Measurements from ENCODE around the gene NBEA. TPM values are rescaled to one million over a fixed set of nuclear protein-coding genes. Genes with fewer than 3 reads are reported as not detected.
"Not testable (repeated sequence)": the region's sequence is repeated elsewhere in the genome, so short reads cannot be mapped to it uniquely, and the experiment has no call there.

NBEA gene
- polyA plus RNA-seq, 4 donors: 16.1 to 18.6 (median 17.2) TPM

- DNase-seq (ENCODE audit: low read depth in 4 of 4, low spot score in 3 of 4): no peak
Measured at GRCh38 chr13:35354882-35355281, 412.8 kb downstream of the NBEA start.

DNA sequence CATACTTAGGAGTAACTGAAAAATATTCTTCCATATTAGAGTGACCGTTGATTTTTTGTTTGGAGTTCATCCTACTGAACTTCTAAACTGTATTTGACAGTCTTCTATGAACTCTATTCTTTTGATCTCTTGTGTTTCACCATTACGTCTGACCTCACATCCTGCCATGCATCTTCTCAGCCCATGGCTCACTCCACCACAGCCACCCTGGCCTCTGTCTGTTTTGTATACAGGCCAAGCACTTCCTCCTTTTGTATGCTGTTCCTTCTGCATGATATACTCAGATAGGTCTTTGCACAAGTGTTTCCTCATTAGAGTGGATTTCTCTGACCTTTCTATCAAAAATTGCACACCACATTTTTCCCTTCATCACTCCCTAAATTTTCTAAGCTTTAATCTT is 414.5 kb downstream of the NBEA start:
- no peak for DNase-seq (ENCODE audit: low read depth in 4 of 4, low spot score in 3 of 4)

GRCh38 chr13:35365883-35366282 is 423.8 kb downstream of the NBEA start:
- no peak for DNase-seq (ENCODE audit: low read depth in 4 of 4, low spot score in 3 of 4)

DNA sequence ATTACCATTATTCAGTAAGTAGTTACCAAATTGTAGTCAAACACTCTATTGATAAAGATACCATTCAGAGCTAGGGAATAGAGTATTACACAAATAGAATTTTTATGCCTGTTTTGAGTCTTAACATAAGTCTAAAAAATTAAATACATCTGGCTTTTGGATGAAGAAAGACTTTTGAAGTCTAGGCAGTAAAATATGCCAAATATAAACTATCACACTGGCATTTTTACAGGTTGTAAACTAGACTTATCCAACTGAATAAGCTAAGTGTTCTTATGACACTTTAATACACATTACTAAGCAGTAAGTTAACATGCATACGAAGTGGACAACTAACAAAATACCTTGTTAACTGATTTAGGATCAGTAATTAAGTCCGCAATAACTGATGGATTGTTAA is 425.5 kb downstream of the NBEA start:
- DNase-seq (ENCODE audit: low read depth in 4 of 4, low spot score in 3 of 4): no peak

- no peak for DNase-seq (ENCODE audit: low read depth in 4 of 4, low spot score in 3 of 4)
Measured at GRCh38 chr13:35378939-35379338, 436.9 kb downstream of the NBEA start.

DNA sequence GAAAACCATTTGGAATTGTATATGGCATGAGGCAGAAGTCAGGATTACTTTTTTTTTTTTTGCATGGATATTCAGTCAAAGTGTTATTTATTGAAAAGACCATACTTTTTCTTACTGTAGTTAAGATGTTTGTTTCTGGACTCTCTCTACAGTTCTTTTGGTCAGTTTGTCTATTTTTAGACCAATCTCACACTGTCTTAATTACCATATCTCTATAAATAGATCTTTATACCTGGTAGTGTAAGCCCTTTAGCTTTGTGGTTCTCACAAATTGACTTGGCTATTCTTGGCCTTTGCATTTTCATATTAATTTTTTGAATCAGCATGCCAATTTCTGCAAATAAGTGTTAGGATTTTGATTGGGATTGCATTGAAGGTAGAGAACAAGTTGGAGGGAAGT is 437.6 kb downstream of the NBEA start:
- no peak for DNase-seq (ENCODE audit: low read depth in 4 of 4, low spot score in 3 of 4)

DNA sequence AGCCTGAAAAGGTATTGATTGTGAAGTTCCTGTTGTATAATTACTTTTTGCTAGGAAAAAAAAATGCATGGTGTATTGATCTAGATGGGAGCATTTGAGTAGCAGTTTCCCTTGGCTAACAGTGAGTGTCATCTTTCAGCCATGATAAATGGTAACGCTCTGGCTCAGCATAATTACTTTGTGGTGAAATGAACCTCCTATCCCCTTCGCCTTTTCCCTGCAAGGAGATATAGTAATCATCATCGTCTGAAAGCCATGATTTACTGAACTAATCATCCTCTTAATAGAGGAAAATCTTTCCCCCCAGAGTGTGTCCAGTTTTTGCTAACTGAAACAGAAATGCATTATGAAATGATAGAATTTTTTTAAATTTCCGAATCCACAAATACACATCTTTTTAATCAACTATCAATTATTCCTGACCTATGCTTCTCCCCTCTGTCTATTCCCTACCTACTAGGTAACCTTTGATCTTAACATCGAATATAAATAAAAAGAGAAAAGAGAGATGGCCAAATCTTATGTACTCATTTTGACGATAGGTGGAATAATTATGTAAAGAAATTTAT is 445.7 kb downstream of the NBEA start:
- DNase-seq (ENCODE audit: low read depth in 4 of 4, low spot score in 3 of 4): no peak

DNA sequence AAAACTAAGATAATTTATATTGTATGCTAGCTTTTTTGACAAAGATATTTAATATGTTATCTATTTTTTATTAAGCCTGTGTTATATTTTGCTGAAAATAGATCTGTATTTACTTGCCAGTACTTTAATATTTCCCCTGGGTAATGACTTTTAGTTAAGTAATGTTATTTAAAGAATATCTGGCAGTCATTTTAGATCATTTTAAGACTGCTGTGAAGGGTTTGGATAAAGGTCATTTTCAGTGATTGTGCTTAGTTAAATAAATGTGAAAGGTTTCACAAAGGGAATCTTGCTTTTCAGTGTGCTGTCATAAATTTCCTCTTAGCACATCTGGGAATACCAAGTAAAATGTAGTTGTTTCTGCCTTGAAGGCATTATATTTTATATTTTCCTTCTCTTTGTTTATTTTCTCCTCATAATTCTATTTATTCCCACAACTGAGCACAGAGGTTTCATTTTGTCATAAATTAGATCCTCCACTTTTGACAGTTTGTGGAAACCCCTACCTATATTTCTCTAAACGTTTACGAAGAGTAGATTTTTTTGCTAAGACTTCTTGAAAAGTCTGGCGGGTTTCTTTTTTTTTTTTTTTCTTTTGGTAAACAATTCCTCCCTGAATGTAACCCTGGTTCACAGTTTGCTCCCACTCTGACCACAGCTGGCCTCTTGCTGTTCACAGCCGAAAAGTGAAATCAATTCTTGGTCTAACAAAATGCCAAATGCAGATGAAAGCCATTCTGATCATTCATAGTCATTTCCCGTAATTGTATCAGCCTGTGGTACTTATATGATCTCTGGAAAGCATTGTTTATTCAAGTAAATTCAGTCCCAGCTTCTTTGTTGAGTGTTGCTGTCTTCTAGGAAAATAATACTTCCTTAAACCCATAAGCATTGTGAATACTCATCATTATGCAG is 446.6 kb downstream of the NBEA start:
- peak in 1 of 4 donors; percentile 24 for DNase-seq (ENCODE audit: low read depth in 4 of 4, low spot score in 3 of 4)

GRCh38 chr13:35389535-35389934 is 447.5 kb downstream of the NBEA start:
- DNase-seq (ENCODE audit: low read depth in 4 of 4, low spot score in 3 of 4): no peak

- DNase-seq (ENCODE audit: low read depth in 4 of 4, low spot score in 3 of 4): no peak
Measured at GRCh38 chr13:35392768-35393167, 450.7 kb downstream of the NBEA start.

DNA sequence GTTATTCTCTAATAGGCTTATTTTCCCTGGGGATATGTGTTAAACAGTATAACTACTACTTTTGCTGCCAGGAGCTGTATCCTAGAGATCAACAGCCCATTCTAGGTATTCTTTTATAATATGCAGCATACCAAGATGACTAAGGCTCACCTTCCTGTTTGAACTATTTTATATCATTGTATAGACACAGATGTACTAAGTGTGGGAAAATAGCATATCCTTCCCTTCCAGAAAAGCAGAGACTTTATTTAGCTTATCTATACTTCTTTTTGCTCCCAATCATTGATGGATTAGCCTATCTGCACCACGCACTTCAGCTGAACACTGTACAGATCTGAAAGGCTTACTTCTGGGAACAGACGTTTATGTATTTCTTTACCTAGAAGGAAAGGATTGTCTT is 451.8 kb downstream of the NBEA start:
- DNase-seq (ENCODE audit: low read depth in 4 of 4, low spot score in 3 of 4): no peak

GRCh38 chr13:35408285-35408684 is 466.2 kb downstream of the NBEA start:
- DNase-seq (ENCODE audit: low read depth in 4 of 4, low spot score in 3 of 4): not testable (repeated sequence)

GRCh38 chr13:35411059-35411744 is 469.1 kb downstream of the NBEA start:
- DNase-seq (ENCODE audit: low read depth in 4 of 4, low spot score in 3 of 4): no peak

GRCh38 chr13:35448465-35448864 is 506.4 kb downstream of the NBEA start:
- DNase-seq (ENCODE audit: low read depth in 4 of 4, low spot score in 3 of 4): peak in 1 of 4 donors; percentile 42

DNA sequence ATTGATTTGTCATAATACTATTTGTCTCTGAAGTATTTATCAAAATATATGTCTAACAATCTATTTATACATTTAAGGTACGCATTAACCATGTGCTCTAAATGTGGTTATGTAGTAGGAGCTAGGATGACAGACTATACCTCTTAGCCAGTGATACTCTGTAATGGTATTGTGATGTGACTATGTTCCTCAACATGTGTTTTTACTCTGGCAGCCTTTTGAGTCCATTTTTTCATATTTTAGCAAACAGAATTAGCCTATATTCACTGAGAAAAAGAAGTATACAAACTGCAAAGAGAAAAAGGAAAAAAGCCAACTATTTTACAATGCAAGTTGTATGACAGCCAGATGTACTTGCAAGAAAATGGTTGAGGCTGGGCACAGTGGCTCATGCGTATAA is 507.8 kb downstream of the NBEA start:
- DNase-seq (ENCODE audit: low read depth in 4 of 4, low spot score in 3 of 4): no peak

DNA sequence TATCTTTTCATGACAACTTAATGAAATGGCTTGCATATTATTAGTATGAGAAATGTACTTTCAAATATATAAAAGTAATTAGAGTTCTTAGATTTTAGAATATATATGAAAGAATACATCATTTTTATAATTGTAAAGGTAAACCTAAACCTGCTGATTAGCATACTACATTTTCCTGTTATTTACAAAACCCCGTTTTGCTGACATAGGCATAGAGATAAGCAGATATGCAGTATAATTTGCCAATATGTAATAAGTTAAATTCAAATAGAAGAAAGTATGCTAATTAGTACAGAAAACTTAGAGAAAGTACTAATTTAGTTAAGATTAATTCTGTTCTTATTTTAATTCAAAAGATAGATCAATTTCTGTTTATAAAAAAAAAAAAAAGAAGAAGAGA is 513.0 kb downstream of the NBEA start:
- no peak for DNase-seq (ENCODE audit: low read depth in 4 of 4, low spot score in 3 of 4)

- DNase-seq (ENCODE audit: low read depth in 4 of 4, low spot score in 3 of 4): no peak
Measured at GRCh38 chr13:35457258-35457657, 515.2 kb downstream of the NBEA start.

DNA sequence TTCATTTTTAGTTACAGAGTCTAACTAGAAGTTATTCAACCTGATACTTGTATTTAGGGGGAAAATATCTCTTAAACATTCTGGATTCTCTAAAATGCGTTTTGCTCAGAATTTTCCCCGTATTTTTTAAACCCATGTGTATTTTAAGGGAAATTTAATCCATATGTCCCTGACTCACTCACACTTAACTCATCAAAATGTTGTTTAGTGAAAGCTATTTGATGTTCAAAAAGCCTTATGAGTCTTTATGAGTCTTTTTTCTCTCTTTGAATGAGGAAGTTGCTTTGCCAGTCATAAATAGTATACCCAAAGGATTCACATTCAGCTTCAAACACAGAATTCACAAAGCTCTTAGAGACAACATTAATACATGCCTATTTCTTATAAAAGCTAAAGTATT is 518.0 kb downstream of the NBEA start:
- DNase-seq (ENCODE audit: low read depth in 4 of 4, low spot score in 3 of 4): no peak

GRCh38 chr13:35465371-35465770 is 523.3 kb downstream of the NBEA start:
- no peak for DNase-seq (ENCODE audit: low read depth in 4 of 4, low spot score in 3 of 4)

- DNase-seq (ENCODE audit: low read depth in 4 of 4, low spot score in 3 of 4): no peak
Measured at GRCh38 chr13:35468195-35468594, 526.1 kb downstream of the NBEA start.

GRCh38 chr13:35469806-35470525 is 527.9 kb downstream of the NBEA start:
- no peak for DNase-seq (ENCODE audit: low read depth in 4 of 4, low spot score in 3 of 4)
